GM12878 (cell line): ENCODE measurements around the gene NRG2. TPM values are rescaled to one million over a fixed set of nuclear protein-coding genes. Genes with fewer than 3 reads are reported as not detected.

Experiments used
- ATAC-seq: fragments of 200-7000 bp; cut with Tn5 transposase; 3 replicates; pipeline ENCODE4 v1.9.1; 2020; ENCODE audit warnings: mild to moderate bottlenecking, moderate library complexity
- BruUV-seq: library from RNA; stranded (reverse); fragments of 400-500 nt; replicated peaks from 2 replicates; lab custom pipeline; 2021; lab: Mats Ljungman, UMichigan
- CTCF ChIA-PET: fragments of 300-600 bp; sonication (Branson Sonifier 250); formaldehyde crosslinking; extraction: SDS; loops from one replicate; lab custom pipeline; 2021; ENCODE audit warnings: inconsistent platforms; lab: Yijun Ruan, JAX
- POLR2A ChIA-PET: fragments of 350-600 bp; formaldehyde crosslinking; extraction: SDS; loops from one replicate; lab custom pipeline; 2021; ENCODE audit warnings: inconsistent platforms; lab: Charles Lee
- RAD21 ChIA-PET: fragments of 300-600 bp; sonication (Branson Sonifier 250); formaldehyde crosslinking; loops from one replicate; lab custom pipeline; 2023; ENCODE audit warnings: antibody characterized with exemption; ENCODE audit not compliant: unreplicated experiment; lab: Charles Lee
- SMC1A ChIA-PET: fragments of 300-600 bp; sonication (Branson Sonifier 250); formaldehyde crosslinking; loops from one replicate; lab custom pipeline; 2023; ENCODE audit not compliant: unreplicated experiment, uncharacterized antibody; lab: Charles Lee
- DNase-seq: peaks from one replicate; pipeline ENCODE4 v3.0.0-alpha.2; 2011; ENCODE audit warnings: low read depth, low spot score
- FAIRE-seq: peaks from 3 replicates; lab custom pipeline; 2011; peaks lifted over from hg19 to GRCh38; lab: Jason Lieb, UNC
- H2AFZ ChIP-seq: 2 replicates; pipeline ENCODE4 v1.6.0; 2011; ENCODE audit warnings: low read depth, low read length, control low read depth; ENCODE audit not compliant: control insufficient read depth
- H3K27ac ChIP-seq: 2 replicates; pipeline ENCODE4 v1.5.1; 2011; ENCODE audit warnings: control low read depth; ENCODE audit not compliant: control insufficient read depth, insufficient read depth
- H3K27me3 ChIP-seq, 2 experiments: replicated peaks in 1 of 2; 2 replicates each; pipeline versions ENCODE4 v1.6.0 to v1.6.1; 2011; ENCODE audit warnings: low read length in 1 of 2; ENCODE audit not compliant: control insufficient read depth in 2 of 2, insufficient read depth in 2 of 2
- H3K36me3 ChIP-seq, 2 experiments: 2 replicates each; pipeline ENCODE4 v1.5.1; 2011; ENCODE audit warnings: low read length in 1 of 2; ENCODE audit not compliant: control insufficient read depth in 2 of 2, insufficient read depth in 2 of 2
- H3K4me1 ChIP-seq: 2 replicates; pipeline ENCODE4 v1.6.1; 2011; ENCODE audit warnings: mild to moderate bottlenecking, low read length, moderate library complexity, mixed read lengths; ENCODE audit not compliant: control insufficient read depth, insufficient read depth
- H3K4me2 ChIP-seq: 2 replicates; pipeline ENCODE4 v1.6.0; 2011; ENCODE audit warnings: control low read depth; ENCODE audit not compliant: control insufficient read depth, insufficient read depth
- H3K4me3 ChIP-seq: fragments of 200-600 bp; sonication (generic); 2 replicates; pipeline ENCODE4 v1.5.1; 2016
- H3K79me2 ChIP-seq: 2 replicates; pipeline ENCODE4 v1.6.0; 2011; ENCODE audit warnings: low read length; ENCODE audit not compliant: control insufficient read depth, insufficient read depth
- H3K9ac ChIP-seq: 2 replicates; pipeline ENCODE4 v1.8.0; 2011; ENCODE audit warnings: low read length, control low read depth, mixed read lengths; ENCODE audit not compliant: control insufficient read depth, insufficient read depth
- H3K9me3 ChIP-seq: replicated peaks from 3 replicates; pipeline ENCODE4 v1.5.1; 2011; ENCODE audit warnings: mild to moderate bottlenecking, low read length; ENCODE audit not compliant: control insufficient read depth, insufficient read depth
- H4K20me1 ChIP-seq: 2 replicates; pipeline ENCODE4 v1.6.0; 2011; ENCODE audit not compliant: control insufficient read depth, insufficient read depth
- BCL11A ChIP-seq: IDR thresholded peaks from 2 replicates; pipeline ENCODE4 v1.6.1; 2011; ENCODE audit warnings: low read depth, low read length
- EED ChIP-seq: sonication (generic); IDR thresholded peaks from 2 replicates; pipeline ENCODE4 v1.6.1; 2016; ENCODE audit warnings: antibody characterized with exemption, low read depth
- ELK1 ChIP-seq: IDR thresholded peaks from 2 replicates; pipeline ENCODE4 v1.6.1; 2012; ENCODE audit warnings: low read depth, low read length, improper control_type of control experiment
- ESRRA ChIP-seq: IDR thresholded peaks from 2 replicates; pipeline ENCODE4 v1.6.1; 2012; ENCODE audit warnings: mild to moderate bottlenecking, low read length, improper control_type of control experiment
- LARP7 ChIP-seq: fragments of 450-650 bp; IDR thresholded peaks from 2 replicates; pipeline ENCODE4 v1.6.1; 2017; ENCODE audit warnings: mild to moderate bottlenecking
- RCOR1 ChIP-seq: conservative IDR thresholded peaks from 2 replicates; pipeline ENCODE4 v1.6.1; 2012; ENCODE audit warnings: low read depth, low read length, improper control_type of control experiment
- SREBF2 ChIP-seq: IDR thresholded peaks from 2 replicates; pipeline ENCODE4 v1.6.1; 2012; ENCODE audit warnings: mild to moderate bottlenecking, low read length
- TCF7 ChIP-seq: IDR thresholded peaks from 2 replicates; pipeline ENCODE4 v1.6.1; 2014; ENCODE audit warnings: antibody characterized with exemption, borderline replicate concordance
- WRNIP1 ChIP-seq: IDR thresholded peaks from 2 replicates; pipeline ENCODE4 v1.6.1; 2011; ENCODE audit warnings: low read depth, low read length, improper control_type of control experiment, borderline replicate concordance
- YY1 ChIP-seq: IDR thresholded peaks from 2 replicates; pipeline ENCODE4 v1.6.1; 2011; ENCODE audit warnings: low read depth, mild to moderate bottlenecking, low read length
- ZNF217 ChIP-seq: fragments of 450-650 bp; IDR thresholded peaks from 2 replicates; pipeline ENCODE4 v1.6.1; 2017; ENCODE audit warnings: antibody characterized with exemption, mild to moderate bottlenecking
- ZZZ3 ChIP-seq: IDR thresholded peaks from 2 replicates; pipeline ENCODE4 v1.6.1; 2011; ENCODE audit warnings: low read depth; ENCODE audit not compliant: control insufficient read depth, insufficient read length
- WGBS: methylation state at CpG from one replicate; pipeline ENCODE4 v1.1.6; 2016; ENCODE audit warnings: low lambda C conversion rate; ENCODE audit not compliant: insufficient replicate concordance, insufficient coverage; ENCODE audit errors: missing lambda C conversion rate; 5-methylcytosine and 5-hydroxymethylcytosine counted together
- in situ Hi-C: fragments of 300-500 bp; cut with MboI; formaldehyde crosslinking; loops from 9 replicates; pipeline ENCODE4 v1.14.3; 2018; ENCODE audit warnings: mixed read lengths
- intact Hi-C: fragments of 100-400 bp; cut with micrococcal nuclease; formaldehyde crosslinking; loops from one replicate; pipeline ENCODE4 v1.14.2; 2022; ENCODE audit not compliant: unreplicated experiment
- polyA plus RNA-seq, 11 experiments: library from polyadenylated mRNA; depleted of rRNA in 4 of 11; unstranded in 6 of 11; stranded (reverse) in 5 of 11; fragments of >200 nt; fragmentation: Nextera tagmentation in 4 of 11; fragmentation: Illumina TruSeq in 1 of 11; extraction: Ambion mirVana in 4 of 11; extraction: Trizol in 1 of 11; gene quantifications; 1 replicate in 1 of 11; 2 replicates in 10 of 11; pipeline versions ENCODE4 v1.2.1 to v1.2.3, GENCODE V29; 2011 to 2016; ENCODE audit warnings: inconsistent platforms in 2 of 11, missing spikeins in 2 of 11, low read depth in 1 of 11
- total RNA-seq, 4 experiments: library from RNA; depleted of rRNA in 3 of 4; stranded (reverse); fragments of >200 nt in 3 of 4; fragmentation: Illumina TruSeq in 1 of 4; extraction: Trizol in 1 of 4; gene quantifications; 2 replicates each; pipeline versions ENCODE4 v1.2.1 to v1.2.3, GENCODE V29; 2013 to 2021
- TF ChIP-seq, protein P1 (sequence below): IDR thresholded peaks from 2 replicates; pipeline ENCODE4 v1.6.1; 2011; ENCODE audit warnings: borderline replicate concordance, low read depth, mild to moderate bottlenecking, moderate library complexity, low read length; ENCODE audit not compliant: insufficient read depth, poor library complexity, severe bottlenecking

Gene NRG2
- total and polyA plus RNA-seq, 10 of the 15 experiments (the other 5 are each of a cell fraction or from before 2014, with no cell fraction given): 0.10 to 21.7 (median 9.6) TPM

DNA sequence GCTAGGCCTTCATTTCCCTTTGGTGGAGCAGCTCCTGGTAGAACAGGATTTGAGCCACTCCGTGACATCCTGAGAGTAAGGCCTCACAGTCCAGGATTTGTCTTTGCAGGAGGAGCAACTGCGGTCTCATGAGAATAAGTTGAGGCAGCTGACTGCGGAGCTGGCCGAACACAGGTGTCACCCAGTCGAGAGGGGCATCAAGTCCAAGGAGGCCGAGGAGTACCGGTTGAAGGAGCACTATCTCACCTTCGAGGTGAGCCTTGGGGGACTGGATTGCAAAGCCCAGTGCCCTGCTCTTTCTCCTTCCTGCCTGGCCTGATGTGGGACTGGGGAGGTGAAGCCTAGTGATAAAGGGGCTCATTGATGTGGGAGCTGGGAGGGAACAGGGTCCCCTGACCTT, 203.2 kb downstream of the NRG2 start (continued):
- TF ChIP-seq BCL11A: no peak
- TF ChIP-seq ESRRA: no peak
- TF ChIP-seq LARP7: no peak
- TF ChIP-seq TCF7: no peak
- TF ChIP-seq YY1: no peak
- TF ChIP-seq ZNF217: no peak
- no peak for TF ChIP-seq SREBF2
- no peak for TF ChIP-seq RCOR1
- TF ChIP-seq EED: no peak
- TF ChIP-seq ELK1: no peak
- TF ChIP-seq WRNIP1: no peak
- TF ChIP-seq, all 136 proteins: peak for 0

GRCh38 chr5:139839232-139839815, 203.8 kb downstream of the NRG2 start:
- CTCF ChIA-PET: interaction anchor here (1.1 to 1.5 kb wide), 2 partner anchors 52 to 131 kb away, joined by 3 to 4 read pairs; no protein-coding TSS in a partner anchor
- RAD21 ChIA-PET: no interaction called here
- H3K4me3 ChIP-seq: no peak overlapping the region
- SMC1A ChIA-PET: interaction anchor here (0.8 to 1.0 kb wide), 2 partner anchors 8 to 55 kb away, joined by 3 read pairs; no protein-coding TSS in a partner anchor
- ATAC-seq (no peak), DNase-seq (no peak), FAIRE-seq (no peak)
- TF ChIP-seq, protein P1, sequence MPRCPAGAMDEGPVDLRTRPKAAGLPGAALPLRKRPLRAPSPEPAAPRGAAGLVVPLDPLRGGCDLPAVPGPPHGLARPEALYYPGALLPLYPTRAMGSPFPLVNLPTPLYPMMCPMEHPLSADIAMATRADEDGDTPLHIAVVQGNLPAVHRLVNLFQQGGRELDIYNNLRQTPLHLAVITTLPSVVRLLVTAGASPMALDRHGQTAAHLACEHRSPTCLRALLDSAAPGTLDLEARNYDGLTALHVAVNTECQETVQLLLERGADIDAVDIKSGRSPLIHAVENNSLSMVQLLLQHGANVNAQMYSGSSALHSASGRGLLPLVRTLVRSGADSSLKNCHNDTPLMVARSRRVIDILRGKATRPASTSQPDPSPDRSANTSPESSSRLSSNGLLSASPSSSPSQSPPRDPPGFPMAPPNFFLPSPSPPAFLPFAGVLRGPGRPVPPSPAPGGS: peak; percentile 49
- TF ChIP-seq ZZZ3: no peak
- H3K27ac ChIP-seq: no peak overlapping the region
- no peaks in the 10 kb centered on the region for H3K36me3 ChIP-seq
- no peak overlapping the region for H3K9ac ChIP-seq
- no peaks in the 10 kb centered on the region for H3K27me3 ChIP-seq
- POLR2A ChIA-PET: no interaction called here
- in situ Hi-C loops: no loop called here
- peaks cover 6% of the 10 kb centered on the region for H3K4me1 ChIP-seq
- no TSS peak for BruUV-seq
- intact Hi-C loops: no loop called here
- H3K79me2 ChIP-seq: no peaks in the 10 kb centered on the region
- H2AFZ ChIP-seq: no peak overlapping the region
- 80% methylated on average over 15 of the region's 16 CpGs for WGBS
- H3K9me3 ChIP-seq: no peaks in the 10 kb centered on the region
- H4K20me1 ChIP-seq: no peaks in the 10 kb centered on the region
- H3K4me2 ChIP-seq: no peak overlapping the region
